Endothelial cell of umbilical vein (primary cell): ENCODE measurements around the gene ST13. TPM values are rescaled to one million over a fixed set of nuclear protein-coding genes. Genes with fewer than 3 reads are reported as not detected.

ENCODE experiments used
- microRNA-seq: library from miRNA; unstranded; fragments of <30 nt; microRNA quantifications from one replicate; pipeline ENCODE4 v1.2.0, GENCODE V29; 2021; ENCODE audit warnings: borderline number of aligned reads, borderline replicate concordance
- polyA plus RNA-seq, 4 experiments: library from polyadenylated mRNA; depleted of rRNA in 3 of 4; stranded (reverse) in 3 of 4; unstranded in 1 of 4; fragments of >200 nt; gene quantifications; 2 replicates each; pipeline versions ENCODE4 v1.2.1 to v1.2.3, GENCODE V29; 2011 to 2012; ENCODE audit warnings: missing spikeins in 1 of 4
- small RNA-seq: library from RNA; depleted of rRNA; stranded (forward); fragments of <200 nt; gene quantifications from one replicate; pipeline ENCODE3, GENCODE V24; 2012; ENCODE audit warnings: low replicate concordance, low read depth; ENCODE audit not compliant: insufficient read depth, insufficient read length
- total RNA-seq: library from RNA; stranded (reverse); gene quantifications from 2 replicates; pipeline ENCODE4 v1.2.3, GENCODE V29; 2021

ST13 gene
- total and polyA plus RNA-seq, 2 donors (not counting 3 experiments of a cell fraction or from before 2014, with no cell fraction given): 41.2 to 250 TPM

Small RNA genes within 50 kb of the gene (microRNA-seq; reads per million reads assigned to microRNA genes)
- gene MIR4766: 2.7 reads per million

Small RNA genes within 50 kb of the gene (small RNA-seq; reads per million reads assigned to genes)
- not detected for gene JTBP1
- not detected for gene MIR4766

Other genes starting within 250 kb of the ST13 start
- 44.1 and 48.6 TPM in 2 replicates for gene MRTFA, start 219.9 kb downstream of the ST13 start, total RNA-seq
- 11.6 and 13.6 TPM in 2 replicates for gene MRTFA, start 219.9 kb downstream of the ST13 start, polyA plus RNA-seq
- not detected in 2 replicates for gene MCHR1, start 177.2 kb downstream of the ST13 start, total RNA-seq
- not detected in 2 replicates for gene MCHR1, start 177.2 kb downstream of the ST13 start, polyA plus RNA-seq
- 24.9 and 25.8 TPM in 2 replicates for gene SLC25A17, start 37.3 kb downstream of the ST13 start, total RNA-seq
- 11.9 and 12.2 TPM in 2 replicates for gene SLC25A17, start 37.3 kb downstream of the ST13 start, polyA plus RNA-seq
- 21.2 TPM in 2 replicates for gene XPNPEP3, start 509 bp upstream of the ST13 start, total RNA-seq
- 12.3 and 14.6 TPM in 2 replicates for gene XPNPEP3, start 509 bp upstream of the ST13 start, polyA plus RNA-seq
- gene DNAJB7, start 5.5 kb upstream of the ST13 start, total RNA-seq: not detected in 2 replicates
- not detected in 2 replicates for gene DNAJB7, start 5.5 kb upstream of the ST13 start, polyA plus RNA-seq
- gene RBX1, start 94.7 kb upstream of the ST13 start, total RNA-seq: 74.7 and 77.7 TPM in 2 replicates
- gene RBX1, start 94.7 kb upstream of the ST13 start, polyA plus RNA-seq: 97.5 and 102 TPM in 2 replicates
- 63.0 and 66.7 TPM in 2 replicates for gene EP300, start 236.0 kb upstream of the ST13 start, total RNA-seq
- 18.7 and 24.4 TPM in 2 replicates for gene EP300, start 236.0 kb upstream of the ST13 start, polyA plus RNA-seq